Cardiac muscle cell (in vitro differentiated cells and primary cell): ENCODE results near the gene LCP1. TPM values are rescaled to one million over a fixed set of nuclear protein-coding genes. Genes with fewer than 3 reads are reported as not detected.

Source experiments
- polyA plus RNA-seq: library from polyadenylated mRNA; unstranded; fragments of >200 nt; fragmentation: Nextera tagmentation; extraction: Ambion mirVana; gene quantifications from 2 replicates; pipeline ENCODE4 v1.2.1, GENCODE V29; 2016
- total RNA-seq: library from RNA; depleted of rRNA; stranded (reverse); fragments of >200 nt; gene quantifications from 2 replicates; pipeline ENCODE4 v1.2.3, GENCODE V29; 2016

LCP1 gene
- total and polyA plus RNA-seq, 2 experiments from 2014 or later, result 2.0 to 4.8 TPM

Other genes starting within 250 kb of the LCP1 start
- 12.5 and 20.0 TPM in 2 replicates for gene ZC3H13, start 129.4 kb downstream of the LCP1 start, total RNA-seq
- 55.2 and 72.2 TPM in 2 replicates for gene ZC3H13, start 129.4 kb downstream of the LCP1 start, polyA plus RNA-seq
- gene CPB2, start 77.1 kb downstream of the LCP1 start, total RNA-seq, result not detected in 2 replicates
- not detected in 2 replicates for gene CPB2, start 77.1 kb downstream of the LCP1 start, polyA plus RNA-seq
- gene LRRC63, start 29.8 kb upstream of the LCP1 start, total RNA-seq, result 0.81 and 2.1 TPM in 2 replicates
- gene LRRC63, start 29.8 kb upstream of the LCP1 start, polyA plus RNA-seq, result 2.0 and 2.5 TPM in 2 replicates
- gene RUBCNL, start 205.1 kb upstream of the LCP1 start, total RNA-seq, result 1.1 and 1.5 TPM in 2 replicates
- gene RUBCNL, start 205.1 kb upstream of the LCP1 start, polyA plus RNA-seq, result 0.67 and 0.74 TPM in 2 replicates